Subcutaneous abdominal adipose tissue (tissue), 5 donors: Measurements from ENCODE around the gene B3GNT8.
A peak's percentile ranks its signal among the peaks of the same experiment; 100 is the strongest.

Experiments
- H3K27ac ChIP-seq: one replicate; pipeline ENCODE4 v1.7.0; 2013; ENCODE audit warnings: low read depth, mild to moderate bottlenecking, inconsistent platforms, low read length, moderate library complexity
- H3K27me3 ChIP-seq, 5 donors: one replicate each; pipeline ENCODE4 v1.7.0; 2013; ENCODE audit warnings: low read length in 5 of 5, inconsistent platforms in 1 of 5; ENCODE audit not compliant: control insufficient read depth in 5 of 5, insufficient read depth in 4 of 5
- H3K36me3 ChIP-seq, 5 donors: one replicate each; pipeline ENCODE4 v1.7.0; 2013; ENCODE audit warnings: low read length in 5 of 5; ENCODE audit not compliant: control insufficient read depth in 5 of 5, insufficient read depth in 5 of 5
- H3K4me1 ChIP-seq, 5 donors: one replicate each; pipeline ENCODE4 v1.7.0; 2013; ENCODE audit warnings: low read length in 5 of 5, mild to moderate bottlenecking in 3 of 5, moderate library complexity in 1 of 5; ENCODE audit not compliant: control insufficient read depth in 5 of 5, insufficient read depth in 5 of 5
- H3K4me3 ChIP-seq, 5 donors: one replicate each; pipeline ENCODE4 v1.7.0; 2013; ENCODE audit warnings: low read length in 5 of 5, low read depth in 1 of 5
- H3K9ac ChIP-seq, 5 donors: one replicate each; pipeline ENCODE4 v1.7.0; 2013; ENCODE audit warnings: low read length in 5 of 5, mild to moderate bottlenecking in 4 of 5, moderate library complexity in 3 of 5
- H3K9me3 ChIP-seq, 5 donors: one replicate each; pipeline ENCODE4 v1.7.0; 2013; ENCODE audit warnings: low read length in 5 of 5; ENCODE audit not compliant: control insufficient read depth in 5 of 5
- donor health status: healthy.
- donor health status: healthy.
- donor health status: healthy.
- donor health status: healthy.
- donor health status: healthy.

B3GNT8 gene

DNA sequence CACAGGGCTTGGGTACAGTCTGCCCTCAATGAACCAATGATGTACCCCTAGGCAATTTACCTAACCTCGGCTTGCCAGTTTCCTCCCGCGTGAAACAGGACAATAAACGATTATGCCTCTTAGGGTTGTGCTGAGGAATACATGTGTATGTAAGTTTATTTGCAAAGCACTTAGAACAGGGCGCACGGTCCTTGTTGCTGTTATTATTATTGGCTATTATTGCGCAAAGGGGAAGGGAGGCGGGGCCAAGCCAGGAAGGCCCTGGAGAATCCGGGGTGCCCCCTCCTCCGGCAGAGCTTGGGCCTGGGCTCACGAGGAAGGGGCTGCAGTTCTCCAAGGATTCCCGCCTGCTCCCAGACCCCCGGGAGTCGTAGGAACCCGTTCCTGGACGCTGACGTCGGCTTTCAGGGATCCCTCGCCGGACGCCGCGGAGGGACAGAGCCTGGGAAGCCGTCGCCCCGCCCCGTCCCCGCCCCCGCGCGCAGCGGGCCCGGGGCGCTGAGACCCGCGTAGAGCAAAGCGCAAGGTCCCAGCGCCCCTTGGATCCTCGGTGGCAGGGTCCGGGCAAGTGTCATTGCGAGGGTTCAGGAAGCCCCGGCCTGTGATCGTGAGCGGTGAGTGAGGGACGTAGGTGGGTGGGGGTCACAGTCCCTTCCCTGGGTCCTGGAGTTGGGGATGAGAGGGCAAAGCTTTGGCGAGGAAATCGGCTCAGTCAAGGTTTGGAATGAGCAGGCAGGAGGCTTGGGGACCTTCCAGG lies 50.8 kb downstream of the B3GNT8 start, which contains the start of gene TMEM91:
Gene TMEM91 (plus strand): TSS at position 293 of the 757 bp plus-strand sequence. CDS start 1,777 bp downstream, outside the sequence.
- peak within 1 kb of the TSS; percentile 65 to 86 (median 77) for H3K4me3 ChIP-seq
- no peak within 1 kb of the TSS for H3K27ac ChIP-seq
- peaks cover 0 to 3% (median 0%) of the 10 kb centered on the region in 5 donors for H3K36me3 ChIP-seq
- peak within 1 kb of the TSS; percentile 38 to 73 (median 68) for H3K9ac ChIP-seq
- no peaks in the 10 kb centered on the region for H3K27me3 ChIP-seq
- H3K4me1 ChIP-seq: peaks cover 1 to 39% (median 27%) of the 10 kb centered on the region in 5 donors
- no peaks in the 10 kb centered on the region for H3K9me3 ChIP-seq
